Gastrocnemius medialis (tissue), 4 donors: ENCODE data around the gene GFOD1.

Experiments used
- POLR2A ChIP-seq, 2 donors: fragments of 450-650 bp; IDR thresholded peaks; one replicate each; pipeline ENCODE4 v1.6.1; 2017; ENCODE audit warnings: antibody characterized with exemption in 2 of 2, mild to moderate bottlenecking in 2 of 2, moderate library complexity in 2 of 2
- TF ChIP-seq, protein P1 (sequence below), 5 experiments: fragments of 450-650 bp in 3 of 5; fragments of 200-600 bp in 2 of 5; sonication (generic) in 2 of 5; IDR thresholded peaks in 4 of 5; conservative IDR thresholded peaks in 1 of 5; 1 replicate in 4 of 5; 2 replicates in 1 of 5; pipeline ENCODE4 v1.5.1; 2016 to 2019; ENCODE audit warnings: antibody characterized with exemption in 5 of 5, mild to moderate bottlenecking in 3 of 5, moderate library complexity in 3 of 5

DNA sequence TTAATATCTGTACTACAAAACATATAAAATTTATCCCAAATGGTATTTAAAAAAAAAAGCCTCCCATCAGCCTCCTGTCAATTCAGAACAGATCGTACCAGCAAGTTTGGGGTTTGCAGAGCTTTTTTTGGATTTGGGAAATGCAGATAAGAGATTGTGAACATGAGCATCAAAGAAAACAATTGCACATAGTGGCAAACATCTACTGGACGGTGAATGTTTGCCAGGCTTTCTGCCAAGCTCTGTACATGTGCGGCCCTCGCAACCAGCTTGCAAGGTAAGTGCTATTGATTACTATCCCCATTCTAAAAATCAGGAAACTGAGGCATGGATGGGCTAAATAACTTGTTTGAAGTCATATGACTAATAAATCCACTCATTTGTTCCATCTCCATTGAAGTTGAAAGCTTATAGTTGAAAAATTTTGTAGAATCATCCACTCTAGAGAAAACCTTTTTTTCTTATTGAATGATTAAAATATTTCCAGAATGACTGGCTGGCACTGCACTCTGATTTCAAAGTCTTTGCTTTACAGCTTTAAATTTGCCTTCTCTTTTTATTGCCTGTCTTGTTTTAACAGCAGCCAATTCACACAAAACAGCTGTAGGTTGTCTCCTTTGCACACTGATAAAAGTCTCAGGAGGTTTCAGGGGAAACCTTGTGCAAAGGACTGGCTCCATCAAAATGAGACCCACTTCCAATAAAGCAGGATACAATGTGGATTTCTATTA, 49.6 kb upstream of the GFOD1 start:
- TF ChIP-seq, protein P1, sequence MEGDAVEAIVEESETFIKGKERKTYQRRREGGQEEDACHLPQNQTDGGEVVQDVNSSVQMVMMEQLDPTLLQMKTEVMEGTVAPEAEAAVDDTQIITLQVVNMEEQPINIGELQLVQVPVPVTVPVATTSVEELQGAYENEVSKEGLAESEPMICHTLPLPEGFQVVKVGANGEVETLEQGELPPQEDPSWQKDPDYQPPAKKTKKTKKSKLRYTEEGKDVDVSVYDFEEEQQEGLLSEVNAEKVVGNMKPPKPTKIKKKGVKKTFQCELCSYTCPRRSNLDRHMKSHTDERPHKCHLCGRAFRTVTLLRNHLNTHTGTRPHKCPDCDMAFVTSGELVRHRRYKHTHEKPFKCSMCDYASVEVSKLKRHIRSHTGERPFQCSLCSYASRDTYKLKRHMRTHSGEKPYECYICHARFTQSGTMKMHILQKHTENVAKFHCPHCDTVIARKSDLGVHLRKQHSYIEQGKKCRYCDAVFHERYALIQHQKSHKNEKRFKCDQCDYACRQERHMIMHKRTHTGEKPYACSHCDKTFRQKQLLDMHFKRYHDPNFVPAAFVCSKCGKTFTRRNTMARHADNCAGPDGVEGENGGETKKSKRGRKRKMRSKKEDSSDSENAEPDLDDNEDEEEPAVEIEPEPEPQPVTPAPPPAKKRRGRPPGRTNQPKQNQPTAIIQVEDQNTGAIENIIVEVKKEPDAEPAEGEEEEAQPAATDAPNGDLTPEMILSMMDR (IDR thresholded peaks at IDR 0.05 in 4 of 5, conservative IDR thresholded peaks at IDR 0.05 in 1 of 5) = no peak
- no peak for TF ChIP-seq POLR2A (IDR thresholded peaks at IDR 0.05)
